ENCODE data around the gene ABHD2.
"Not testable (repeated sequence)": the region's sequence is repeated elsewhere in the genome, so short reads cannot be mapped to it uniquely, and the experiment has no call there.

Gene ABHD2

DNA sequence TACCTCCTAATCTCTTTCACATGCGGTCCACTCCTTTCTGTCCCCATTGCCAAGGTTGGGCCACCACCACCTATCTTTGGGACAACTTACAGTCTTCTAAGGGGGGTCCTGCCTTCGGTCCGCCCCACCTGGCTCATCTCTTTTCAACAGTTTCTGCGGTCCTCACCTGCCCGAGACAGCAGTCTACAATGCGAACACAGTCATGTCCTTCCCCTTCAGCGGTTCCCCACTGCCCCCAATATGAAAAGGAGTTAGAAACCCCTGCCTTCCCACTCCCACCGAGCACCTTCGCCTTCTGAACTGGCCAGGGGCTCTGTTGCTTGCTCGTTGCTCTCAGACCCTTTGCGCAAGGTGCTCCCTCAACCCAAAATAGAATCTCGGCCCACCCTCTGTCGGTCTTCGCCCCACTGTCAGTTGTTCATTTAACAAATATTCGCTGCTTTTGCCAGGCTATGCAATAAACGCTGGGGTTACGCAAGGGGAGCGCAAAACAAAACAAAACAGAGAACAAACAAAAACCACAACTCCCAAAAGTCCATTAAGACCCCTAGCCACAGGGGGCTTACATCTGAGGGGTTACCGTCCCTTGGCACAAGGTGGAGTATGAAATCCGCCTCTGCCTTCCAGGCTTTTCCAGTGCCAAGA, 154.9 kb downstream of the ABHD2 start:
- peak overlapping the region; percentile 63 to 72 for H3K27ac ChIP-seq
- intact Hi-C loops (cut with DNase I; ENCODE audit: low total_unique reads), result loop anchor here (5.0 to 10.0 kb wide), 2 partner anchors 36 to 348 kb away; partner anchors contain the start of gene HAPLN3
- H3K36me3 ChIP-seq, result no peaks in the 10 kb centered on the region
- no peaks in the 10 kb centered on the region for H3K9me3 ChIP-seq
- H3K4me1 ChIP-seq, result peaks cover 0 to 21% (median 14%) of the 10 kb centered on the region in 4 donors
- peak overlapping the region; percentile 59 to 62 for H3K4me3 ChIP-seq
- H3K27me3 ChIP-seq, result no peaks in the 10 kb centered on the region
- DNase-seq, result peak; percentile 58 to 71
- TF ChIP-seq, protein P1, sequence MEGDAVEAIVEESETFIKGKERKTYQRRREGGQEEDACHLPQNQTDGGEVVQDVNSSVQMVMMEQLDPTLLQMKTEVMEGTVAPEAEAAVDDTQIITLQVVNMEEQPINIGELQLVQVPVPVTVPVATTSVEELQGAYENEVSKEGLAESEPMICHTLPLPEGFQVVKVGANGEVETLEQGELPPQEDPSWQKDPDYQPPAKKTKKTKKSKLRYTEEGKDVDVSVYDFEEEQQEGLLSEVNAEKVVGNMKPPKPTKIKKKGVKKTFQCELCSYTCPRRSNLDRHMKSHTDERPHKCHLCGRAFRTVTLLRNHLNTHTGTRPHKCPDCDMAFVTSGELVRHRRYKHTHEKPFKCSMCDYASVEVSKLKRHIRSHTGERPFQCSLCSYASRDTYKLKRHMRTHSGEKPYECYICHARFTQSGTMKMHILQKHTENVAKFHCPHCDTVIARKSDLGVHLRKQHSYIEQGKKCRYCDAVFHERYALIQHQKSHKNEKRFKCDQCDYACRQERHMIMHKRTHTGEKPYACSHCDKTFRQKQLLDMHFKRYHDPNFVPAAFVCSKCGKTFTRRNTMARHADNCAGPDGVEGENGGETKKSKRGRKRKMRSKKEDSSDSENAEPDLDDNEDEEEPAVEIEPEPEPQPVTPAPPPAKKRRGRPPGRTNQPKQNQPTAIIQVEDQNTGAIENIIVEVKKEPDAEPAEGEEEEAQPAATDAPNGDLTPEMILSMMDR (IDR thresholded peaks at IDR 0.05), result no peak

DNA sequence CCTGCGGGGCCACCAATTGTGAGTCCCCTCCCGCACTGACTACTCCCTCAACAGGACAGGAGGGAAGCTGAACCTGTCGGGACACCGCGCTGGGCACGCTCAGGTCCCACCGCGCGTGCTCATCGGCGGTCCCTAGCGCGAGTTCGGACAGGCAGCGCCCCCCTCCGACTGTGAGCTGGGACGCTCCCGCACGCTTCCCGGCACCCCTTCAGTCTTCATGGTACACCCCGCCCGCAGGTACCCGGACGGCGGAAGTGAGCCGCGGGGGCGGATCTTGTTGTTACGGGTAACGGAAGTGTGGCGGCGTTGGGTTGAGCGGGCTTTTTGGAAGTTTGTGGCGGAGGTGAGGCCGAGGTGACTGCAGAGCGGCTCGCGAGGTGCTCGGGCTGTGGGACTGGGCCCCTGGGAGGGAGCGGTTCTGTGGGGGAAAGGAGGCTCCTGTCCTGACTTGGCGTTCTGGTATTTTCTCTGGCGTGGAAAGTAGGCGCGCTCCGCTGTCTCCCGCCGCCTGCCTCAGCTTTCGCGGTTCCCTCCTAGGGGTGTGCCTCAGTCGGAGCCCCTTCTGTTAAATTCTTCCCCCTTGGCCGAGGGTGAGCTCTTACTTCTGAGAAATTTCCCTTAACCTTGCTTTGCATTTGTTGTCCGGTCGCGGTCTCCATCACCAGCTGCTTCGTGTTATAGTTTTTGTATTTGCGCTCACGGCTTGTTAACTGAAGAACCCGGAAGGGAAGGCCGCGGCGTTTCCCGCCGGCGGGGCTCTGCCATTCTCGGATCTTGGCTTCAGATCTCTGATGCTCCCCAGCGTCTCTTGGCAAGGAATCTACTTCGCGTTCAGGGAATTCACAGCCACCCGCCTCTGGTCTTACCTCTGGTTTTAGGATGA, 155.7 kb downstream of the ABHD2 start, which contains the start of gene FANCI:
Gene FANCI, plus strand, starts transcription at position 289 of the 883 bp plus-strand sequence. CDS start 3,669 bp downstream, outside the sequence.
- H3K27me3 ChIP-seq, result no peaks in the 10 kb centered on the region
- H3K9me3 ChIP-seq, result no peaks in the 10 kb centered on the region
- TF ChIP-seq, protein P1 (IDR thresholded peaks at IDR 0.05), result peak; percentile 28 to 41
- peaks cover 0 to 21% (median 14%) of the 10 kb centered on the region in 4 donors for H3K4me1 ChIP-seq
- peak within 1 kb of the TSS; percentile 63 to 72 for H3K27ac ChIP-seq
- H3K36me3 ChIP-seq, result no peaks in the 10 kb centered on the region
- DNase-seq, result peak; percentile 95 to 96
- intact Hi-C loops (cut with DNase I; ENCODE audit: low total_unique reads), result loop anchor here (5.0 to 10.0 kb wide), 2 partner anchors 37 to 349 kb away; partner anchors contain the start of gene HAPLN3
- H3K4me3 ChIP-seq, result peak within 1 kb of the TSS; percentile 59 to 62

DNA sequence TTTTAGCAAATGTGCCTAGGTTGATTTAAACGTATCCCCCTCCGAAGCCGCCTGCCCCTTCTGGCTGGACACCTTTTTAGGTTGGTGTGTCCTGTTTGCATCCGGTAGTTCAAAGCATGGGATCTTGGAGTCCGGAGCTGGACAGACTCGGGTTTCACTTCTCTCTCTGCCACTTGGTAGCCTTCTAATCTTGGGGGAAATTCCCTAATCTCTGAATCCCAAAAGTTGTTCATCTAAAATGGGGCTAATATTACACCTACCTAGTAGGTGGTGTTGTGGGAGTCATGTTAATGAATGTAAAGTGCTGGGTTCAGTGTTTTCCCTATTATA, 156.3 kb downstream of the ABHD2 start:
- intact Hi-C loops (cut with DNase I; ENCODE audit: low total_unique reads), result loop anchor here (5.0 to 10.0 kb wide), 2 partner anchors 37 to 350 kb away; partner anchors contain the start of gene HAPLN3
- H3K4me1 ChIP-seq, result peaks cover 0 to 21% (median 14%) of the 10 kb centered on the region in 4 donors
- no peaks in the 10 kb centered on the region for H3K36me3 ChIP-seq
- peak overlapping the region; percentile 59 to 62 for H3K4me3 ChIP-seq
- TF ChIP-seq, protein P1 (IDR thresholded peaks at IDR 0.05), result no peak
- no peak for DNase-seq
- H3K9me3 ChIP-seq, result no peaks in the 10 kb centered on the region
- peak overlapping the region in 1 of 2 donors; percentile 72 for H3K27ac ChIP-seq
- H3K27me3 ChIP-seq, result no peaks in the 10 kb centered on the region

DNA sequence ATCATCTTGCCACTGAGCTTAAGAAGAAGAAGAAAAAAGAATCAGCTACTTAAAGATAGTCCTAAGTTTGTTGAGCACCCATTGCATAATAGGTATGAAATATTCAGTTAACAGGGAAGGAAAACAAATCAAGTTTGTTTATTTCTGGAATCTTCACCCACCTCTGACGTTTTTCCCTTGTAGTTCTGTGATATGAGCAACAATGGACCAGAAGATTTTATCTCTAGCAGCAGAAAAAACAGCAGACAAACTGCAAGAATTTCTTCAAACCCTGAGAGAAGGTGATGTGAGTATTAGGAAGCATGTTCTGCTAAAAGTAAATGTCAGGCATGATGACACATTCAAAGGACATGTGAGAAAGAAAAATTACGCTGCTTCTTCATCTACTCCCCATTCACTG, 159.2 kb downstream of the ABHD2 start:
- no peaks in the 10 kb centered on the region for H3K27me3 ChIP-seq
- TF ChIP-seq, protein P1 (IDR thresholded peaks at IDR 0.05), result no peak
- no peaks in the 10 kb centered on the region for H3K9me3 ChIP-seq
- H3K36me3 ChIP-seq, result no peaks in the 10 kb centered on the region
- intact Hi-C loops (cut with DNase I; ENCODE audit: low total_unique reads), result loop anchor here (10.0 kb wide), 1 partner anchor 353 kb away; the partner anchor contains the start of gene HAPLN3
- H3K4me3 ChIP-seq, result no peak overlapping the region
- peaks cover 0 to 20% (median 13%) of the 10 kb centered on the region in 4 donors for H3K4me1 ChIP-seq
- no peak for DNase-seq
- H3K27ac ChIP-seq, result no peak overlapping the region

DNA sequence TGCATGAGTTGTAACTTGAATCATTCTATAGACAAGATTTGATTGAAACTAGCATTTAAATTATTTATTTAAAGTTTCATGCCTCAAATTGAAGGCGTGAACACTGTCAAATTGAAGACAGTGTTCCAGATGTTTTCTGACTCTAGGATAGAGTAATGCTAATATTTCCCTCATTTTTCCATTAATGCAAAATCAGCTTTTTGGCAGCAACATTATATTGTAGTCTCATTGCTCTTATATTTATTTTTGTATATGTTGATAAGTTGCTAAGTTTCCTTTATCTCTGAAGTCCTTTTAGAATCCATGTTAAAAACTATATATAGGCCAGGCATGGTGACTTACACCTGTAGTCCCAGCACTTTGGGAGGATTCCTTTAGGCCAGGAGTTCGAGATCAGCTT, 160.3 kb downstream of the ABHD2 start:
- H3K4me1 ChIP-seq, result peaks cover 0 to 11% (median 8%) of the 10 kb centered on the region in 4 donors
- no peaks in the 10 kb centered on the region for H3K9me3 ChIP-seq
- no peak overlapping the region for H3K27ac ChIP-seq
- H3K27me3 ChIP-seq, result no peaks in the 10 kb centered on the region
- intact Hi-C loops (cut with DNase I; ENCODE audit: low total_unique reads), result loop anchor here (10.0 kb wide), 1 partner anchor 354 kb away; the partner anchor contains the start of gene HAPLN3
- TF ChIP-seq, protein P1 (IDR thresholded peaks at IDR 0.05), result no peak
- H3K4me3 ChIP-seq, result no peak overlapping the region
- no peak for DNase-seq
- no peaks in the 10 kb centered on the region for H3K36me3 ChIP-seq

DNA sequence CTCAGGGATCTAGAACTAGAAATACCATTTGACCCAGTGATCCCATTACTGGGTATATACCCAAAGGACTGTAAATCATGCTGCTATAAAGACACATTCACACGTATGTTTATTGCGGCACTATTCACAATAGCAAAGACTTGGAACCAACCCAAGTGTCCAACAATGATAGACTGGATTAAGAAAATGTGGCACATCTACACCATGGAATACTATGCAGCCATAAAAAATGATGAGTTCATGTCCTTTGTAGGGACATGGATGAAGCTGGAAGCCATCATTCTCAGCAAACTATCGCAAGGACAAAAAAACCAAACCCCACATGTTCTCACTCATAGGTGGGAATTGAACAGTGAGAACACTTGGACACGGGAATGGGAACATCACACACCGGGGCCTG, 161.9 kb downstream of the ABHD2 start:
- intact Hi-C loops (cut with DNase I; ENCODE audit: low total_unique reads), result loop anchor here (2.0 kb wide), 1 partner anchor 55 kb away; no protein-coding TSS in a partner anchor
- not testable (repeated sequence) for H3K36me3 ChIP-seq

More for the DNA sequence above, 161.9 kb downstream of the ABHD2 start:
- H3K9me3 ChIP-seq, H3K27me3 ChIP-seq, DNase-seq, H3K4me1 ChIP-seq, H3K4me3 ChIP-seq, H3K27ac ChIP-seq: not testable (repeated sequence)

All from tibial artery (tissue), 4 donors.